22Rv1 (cell line): Measurements from ENCODE around the gene RAB28.

ENCODE experiments used
- CTCF ChIP-seq: fragments of 450-650 bp; IDR thresholded peaks from 2 replicates; pipeline ENCODE4 v1.5.1; 2017; ENCODE audit warnings: mild to moderate bottlenecking
- ZFX ChIP-seq: fragments of 450-650 bp; IDR thresholded peaks from 2 replicates; pipeline ENCODE4 v1.6.1; 2017; ENCODE audit warnings: antibody characterized with exemption, borderline replicate concordance

DNA sequence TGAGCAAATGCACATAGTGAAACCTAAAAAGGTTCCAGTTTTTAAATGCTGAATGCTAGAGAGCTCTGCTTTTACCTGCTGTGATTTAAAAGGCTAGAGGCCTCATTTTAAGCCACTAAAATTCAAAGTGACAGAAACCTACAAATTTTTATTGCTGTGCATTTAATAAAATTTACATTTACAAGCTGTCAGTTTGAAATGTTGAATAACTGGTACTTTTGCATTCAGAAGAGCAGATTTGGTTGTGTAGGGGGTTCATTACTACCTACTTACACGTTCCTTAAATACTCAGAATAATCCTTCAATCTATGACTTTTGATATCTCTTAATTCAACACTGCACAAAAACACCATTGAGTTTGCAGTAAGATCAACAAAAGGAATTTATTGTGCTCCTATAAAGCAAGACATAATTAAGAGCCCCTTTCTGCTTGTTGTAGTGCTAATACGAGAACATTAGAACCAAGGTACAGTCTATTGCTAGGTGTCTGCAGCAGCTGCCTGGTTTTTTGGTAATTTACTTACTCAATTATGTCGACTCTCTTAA lies 32.2 kb upstream of the RAB28 start:
- TF ChIP-seq CTCF: no peak
- TF ChIP-seq ZFX: no peak
